ENCODE data around the gene INSR.
"Not testable (repeated sequence)": the region's sequence is repeated elsewhere in the genome, so short reads cannot be mapped to it uniquely, and the experiment has no call there.

Gene INSR

GRCh38 chr19:7078008-7078407 is 216.2 kb downstream of the INSR start:
- no peak for DNase-seq

GRCh38 chr19:7076151-7076550 is 218.1 kb downstream of the INSR start:
- no peak for DNase-seq

GRCh38 chr19:7074705-7075282 is 219.4 kb downstream of the INSR start:
- DNase-seq: no peak

- DNase-seq: no peak
These were observed 221.7 kb downstream of the INSR start for GRCh38 chr19:7072541-7072940.

GRCh38 chr19:7069904-7070226 is 224.3 kb downstream of the INSR start:
- peak in 1 of 5 experiments; percentile 69 for DNase-seq

GRCh38 chr19:7069042-7069903 is 224.9 kb downstream of the INSR start, which contains the start of gene ZNF557:
ZNF557 (plus strand) TSS chr19:7069703; CDS start chr19:7075075, 5,372 bp downstream.
- DNase-seq: peak; percentile 91 to 100 (median 98)

- no peak for DNase-seq
These were observed 225.6 kb downstream of the INSR start for GRCh38 chr19:7068599-7068998.

GRCh38 chr19:7067716-7068115 is 226.5 kb downstream of the INSR start:
- DNase-seq: no peak

- not testable (repeated sequence) for DNase-seq
These were observed 227.1 kb downstream of the INSR start for GRCh38 chr19:7067122-7067521.

- peak in 1 of 5 experiments; percentile 9 for DNase-seq
These were observed 230.3 kb downstream of the INSR start for GRCh38 chr19:7063764-7064418.

- DNase-seq: no peak
These were observed 230.9 kb downstream of the INSR start for GRCh38 chr19:7063339-7063738.

Measured in T-helper 2 cell (primary cell).